HepG2 (cell line): ENCODE results near the gene KCNMA1. TPM values are rescaled to one million over a fixed set of nuclear protein-coding genes. Genes with fewer than 3 reads are reported as not detected.

Source experiments
- ATAC-seq: fragments of 200-7000 bp; cut with Tn5 transposase; 3 replicates; pipeline ENCODE4 v1.9.1; 2020; ENCODE audit warnings: mild to moderate bottlenecking, moderate library complexity
- BruUV-seq: library from RNA; stranded (reverse); fragments of 400-500 nt; replicated peaks from 2 replicates; lab custom pipeline; 2021; lab: Mats Ljungman, UMichigan
- CTCF ChIA-PET: fragments of 300-600 bp; formaldehyde crosslinking; extraction: SDS; loops from one replicate; lab custom pipeline; 2021; ENCODE audit warnings: low total read pairs, inconsistent platforms, low intra/inter-chr PET ratio; lab: Yijun Ruan, JAX
- POLR2A ChIA-PET: fragments of 350-600 bp; sonication (Branson Sonifier 250); formaldehyde crosslinking; loops from one replicate; lab custom pipeline; 2020; ENCODE audit warnings: antibody characterized with exemption, inconsistent platforms; lab: Yijun Ruan, JAX
- DNase-seq: peaks from one replicate; pipeline ENCODE4 v3.0.0-alpha.2; 2015; ENCODE audit warnings: low spot score
- FAIRE-seq: peaks from 3 replicates; lab custom pipeline; 2011; peaks lifted over from hg19 to GRCh38; lab: Jason Lieb, UNC
- H2AFZ ChIP-seq: one replicate; pipeline ENCODE4 v1.6.1; 2011; ENCODE audit warnings: low read length, inconsistent platforms
- H3K27ac ChIP-seq: fragments of 300-600 bp; 3 replicates; pipeline ENCODE4 v1.8.0; 2011; ENCODE audit warnings: mixed run types, mild to moderate bottlenecking, mixed read lengths, low read length, inconsistent platforms; ENCODE audit not compliant: insufficient read depth; ENCODE audit errors: extremely low read length
- H3K27me3 ChIP-seq, 2 experiments: fragments of 200-600 bp in 1 of 2; 2 replicates in 1 of 2; 3 replicates in 1 of 2; pipeline versions ENCODE4 v1.6.0 to v1.8.0; 2011; ENCODE audit warnings: low read length in 2 of 2, mild to moderate bottlenecking in 2 of 2, moderate library complexity in 2 of 2, inconsistent platforms in 1 of 2; ENCODE audit not compliant: insufficient read depth in 2 of 2, control insufficient read depth in 1 of 2
- H3K36me3 ChIP-seq, 2 experiments: fragments of 200-600 bp in 1 of 2; replicated peaks in 1 of 2; 2 replicates in 1 of 2; 3 replicates in 1 of 2; pipeline versions ENCODE4 v1.5.1 to v1.8.0; 2011; ENCODE audit warnings: low read length in 2 of 2, inconsistent platforms in 1 of 2; ENCODE audit not compliant: insufficient read depth in 2 of 2, control insufficient read depth in 1 of 2
- H3K4me1 ChIP-seq: 2 replicates; pipeline ENCODE4 v1.5.1; 2012; ENCODE audit warnings: low read length, inconsistent platforms; ENCODE audit not compliant: insufficient read depth
- H3K4me2 ChIP-seq: 2 replicates; pipeline ENCODE4 v1.6.0; 2011; ENCODE audit warnings: low read depth, low read length, inconsistent platforms
- H3K4me3 ChIP-seq, 3 experiments: fragments of 200-600 bp in 1 of 3; sonication (generic), shearing (Covaris generic) in 1 of 3; replicated peaks in 1 of 3; 2 replicates each; pipeline ENCODE4 v1.5.1; 2011 to 2016; ENCODE audit warnings: low read length in 3 of 3, inconsistent platforms in 2 of 3, low read depth in 2 of 3, mild to moderate bottlenecking in 2 of 3, control low read depth in 1 of 3, mixed read lengths in 1 of 3; ENCODE audit not compliant: insufficient read depth in 1 of 3
- H3K79me2 ChIP-seq: one replicate; pipeline ENCODE4 v1.6.1; 2011; ENCODE audit warnings: low read length, inconsistent platforms; ENCODE audit not compliant: insufficient read depth
- H3K9ac ChIP-seq: 2 replicates; pipeline ENCODE4 v1.6.0; 2011; ENCODE audit warnings: mild to moderate bottlenecking, low read depth, low read length, inconsistent platforms; ENCODE audit not compliant: insufficient read depth
- H3K9me3 ChIP-seq: 2 replicates; pipeline ENCODE4 v1.5.1; 2012; ENCODE audit warnings: mild to moderate bottlenecking, low read length
- H4K20me1 ChIP-seq: 2 replicates; pipeline ENCODE4 v1.6.0; 2011; ENCODE audit warnings: inconsistent platforms, mild to moderate bottlenecking, low read length, moderate library complexity; ENCODE audit not compliant: insufficient read depth
- HNRNPUL1 ChIP-seq: fragments of 200-400 bp; formaldehyde crosslinking; IDR thresholded peaks from 2 replicates; pipeline ENCODE4 v1.6.1; 2017; ENCODE audit warnings: low read depth, mild to moderate bottlenecking, low read length, moderate library complexity
- KDM1A ChIP-seq: IDR thresholded peaks from 2 replicates; pipeline ENCODE4 v1.6.1; 2016; ENCODE audit warnings: missing compliant biosample characterization
- NR2F1 ChIP-seq, 2 experiments: fragments of 450-650 bp in 1 of 2; formaldehyde crosslinking in 1 of 2; IDR thresholded peaks; 2 replicates each; pipeline versions ENCODE4 v1.5.0 to v1.6.1; 2016 to 2020; ENCODE audit warnings: mild to moderate bottlenecking in 1 of 2, missing compliant biosample characterization in 1 of 2, missing genetic modification reagents in 1 of 2, moderate library complexity in 1 of 2
- POLR2A ChIP-seq, 2 experiments: IDR thresholded peaks; 2 replicates each; pipeline ENCODE4 v1.6.1; 2011; ENCODE audit warnings: low read depth in 2 of 2, low read length in 2 of 2, mild to moderate bottlenecking in 1 of 2, moderate library complexity in 1 of 2; ENCODE audit not compliant: insufficient read depth in 1 of 2
- SOX5 ChIP-seq: IDR thresholded peaks from 2 replicates; pipeline ENCODE4 v1.6.1; 2016; ENCODE audit warnings: borderline replicate concordance
- WIZ ChIP-seq: sonication (generic); formaldehyde crosslinking; IDR thresholded peaks from 2 replicates; pipeline ENCODE4 v1.5.1; 2020; ENCODE audit warnings: mild to moderate bottlenecking, missing genetic modification reagents
- YEATS4 ChIP-seq: sonication (generic); formaldehyde crosslinking; IDR thresholded peaks from 2 replicates; pipeline ENCODE4 v1.4.0; 2020; ENCODE audit warnings: missing genetic modification reagents, borderline replicate concordance
- ZIK1 ChIP-seq: sonication (generic); formaldehyde crosslinking; IDR thresholded peaks from 2 replicates; pipeline ENCODE4 v1.5.0; 2020; ENCODE audit warnings: mild to moderate bottlenecking, low read depth, missing genetic modification reagents, borderline replicate concordance
- ZNF24 ChIP-seq: fragments of 450-650 bp; IDR thresholded peaks from 2 replicates; pipeline ENCODE4 v1.6.1; 2017; ENCODE audit warnings: antibody characterized with exemption, mild to moderate bottlenecking
- ZNF382 ChIP-seq: sonication (generic); formaldehyde crosslinking; IDR thresholded peaks from 2 replicates; pipeline ENCODE4 v1.5.0; 2020; ENCODE audit warnings: missing genetic modification reagents, mild to moderate bottlenecking, borderline replicate concordance
- ZNF75D ChIP-seq: sonication (generic); formaldehyde crosslinking; IDR thresholded peaks from 2 replicates; pipeline ENCODE4 v1.8.1; 2023; ENCODE audit warnings: missing genetic modification reagents, mild to moderate bottlenecking, borderline replicate concordance
- WGBS: methylation state at CpG from one replicate; pipeline ENCODE4 v1.1.6; 2017; ENCODE audit warnings: low lambda C conversion rate; 5-methylcytosine and 5-hydroxymethylcytosine counted together
- in situ Hi-C: cut with HindIII; loops from 2 replicates; pipeline ENCODE4 v1.10.0; 2017; ENCODE audit warnings: low pct_unique_long_range_greater_than_20kb; ENCODE audit not compliant: extremely low pct_ligation_motif_present
- intact Hi-C: fragments of 100-400 bp; cut with micrococcal nuclease; formaldehyde crosslinking; loops from one replicate; pipeline ENCODE4 v1.10.0; 2022; ENCODE audit not compliant: unreplicated experiment
- polyA plus RNA-seq, 8 experiments: library from polyadenylated mRNA; depleted of rRNA in 3 of 8; stranded (reverse) in 7 of 8; unstranded in 1 of 8; fragments of >200 nt; fragmentation: Illumina TruSeq in 4 of 8; extraction: Trizol in 4 of 8; gene quantifications; 2 replicates each; pipeline versions ENCODE4 v1.2.1 to v1.2.3, GENCODE V29; 2011 to 2016; ENCODE audit warnings: low read depth in 4 of 8, missing spikeins in 1 of 8, mixed read lengths in 1 of 8; ENCODE audit not compliant: insufficient read depth in 1 of 8
- total RNA-seq, 5 experiments: library from RNA; depleted of rRNA; stranded (reverse); fragments of >200 nt; fragmentation: Illumina TruSeq; extraction: Trizol; gene quantifications; 2 replicates each; pipeline ENCODE4 v1.2.3, GENCODE V29; 2016; ENCODE audit warnings: low read depth in 1 of 5
- TF ChIP-seq, protein P1 (sequence below): sonication (generic); formaldehyde crosslinking; conservative IDR thresholded peaks from 2 replicates; pipeline ENCODE4 v1.4.0; 2020; ENCODE audit warnings: mild to moderate bottlenecking, missing genetic modification reagents, moderate library complexity
- TF ChIP-seq, protein P2 (sequence below): sonication (generic); formaldehyde crosslinking; IDR thresholded peaks from 2 replicates; pipeline ENCODE4 v1.5.0; 2020; ENCODE audit warnings: missing genetic modification reagents
- TF ChIP-seq, protein P3 (sequence below): IDR thresholded peaks from 2 replicates; pipeline ENCODE4 v1.6.1; 2016; ENCODE audit warnings: missing compliant biosample characterization, missing genetic modification reagents, borderline replicate concordance

Gene KCNMA1
- total and polyA plus RNA-seq, 2 of the 13 experiments (the other 11 are each of a cell fraction or from before 2014, with no cell fraction given), result 0.02 TPM; not detected in 1

GRCh38 chr10:77188000-77188395 is 449.6 kb downstream of the KCNMA1 start:
- DNase-seq (no peak), ATAC-seq (no peak), FAIRE-seq (no peak)
- no peak overlapping the region for H3K4me3 ChIP-seq
- TF ChIP-seq WIZ (no peak), ZNF75D (CRISPR knock-in tag) (no peak)
- no peaks in the 10 kb centered on the region; a peak in 1 of 5 replicates for H3K27me3 ChIP-seq
- H3K27ac ChIP-seq, result no peak overlapping the region
- intact Hi-C loops (no loop called here), in situ Hi-C loops (no loop called here)
- no peaks in the 10 kb centered on the region for H3K36me3 ChIP-seq
- ChIA-PET CTCF (no interaction called here), POLR2A (no interaction called here)
- no peaks in the 10 kb centered on the region for H3K9me3 ChIP-seq
- no peaks in the 10 kb centered on the region for H3K79me2 ChIP-seq
- no peaks in the 10 kb centered on the region for H3K4me1 ChIP-seq
- no peaks in the 10 kb centered on the region for H4K20me1 ChIP-seq
- no peak overlapping the region for H2AFZ ChIP-seq
- no peak overlapping the region for H3K9ac ChIP-seq
- 4% methylated on average over 1 of the region's 1 CpG for WGBS
- H3K4me2 ChIP-seq, result no peak overlapping the region
- no TSS peak for BruUV-seq

DNA sequence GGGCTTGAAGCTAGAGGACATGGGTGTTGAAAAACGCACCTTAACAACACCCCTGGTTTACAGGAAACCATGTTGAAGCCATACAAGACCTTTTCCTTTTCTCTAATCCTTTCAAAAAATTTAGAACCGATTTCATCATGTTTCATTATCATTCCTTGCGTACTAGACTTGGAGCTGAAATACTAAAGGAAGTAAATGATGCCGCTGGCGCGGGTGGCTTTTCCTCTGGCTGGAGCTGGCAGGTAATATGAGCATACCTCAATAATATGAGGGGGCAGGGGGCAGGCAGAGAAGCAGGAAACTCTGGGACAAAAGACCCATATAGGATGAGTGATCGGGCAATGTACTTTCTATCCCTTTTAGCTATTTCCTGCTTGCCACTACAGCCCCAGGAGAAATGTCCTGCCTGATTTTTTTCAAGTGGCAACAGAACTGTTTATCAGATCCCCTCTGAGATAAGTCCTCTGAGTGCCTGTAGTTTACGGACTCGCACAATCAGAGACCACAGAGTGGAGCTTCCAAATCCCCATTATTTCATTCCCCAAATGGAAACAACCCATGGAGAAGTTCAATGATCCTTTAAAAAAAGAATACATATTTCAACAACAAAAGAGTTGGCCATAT is 450.1 kb downstream of the KCNMA1 start:
- Histone ChIP-seq H3K4me2 (no peak overlapping the region), H3K27me3 (no peaks in the 10 kb centered on the region; a peak in 1 of 5 replicates), H3K36me3 (no peaks in the 10 kb centered on the region), H3K27ac (no peak overlapping the region), H4K20me1 (no peaks in the 10 kb centered on the region), H2AFZ (no peak overlapping the region), H3K4me3 (no peak overlapping the region), H3K9ac (no peak overlapping the region), H3K79me2 (no peaks in the 10 kb centered on the region), H3K9me3 (no peaks in the 10 kb centered on the region), H3K4me1 (no peaks in the 10 kb centered on the region)
- no peak for ATAC-seq
- 29% methylated on average over 9 of the region's 9 CpGs for WGBS
- in situ Hi-C loops (no loop called here), intact Hi-C loops (no loop called here)
- DNase-seq, result no peak
- FAIRE-seq, result no peak
- ChIA-PET POLR2A (no interaction called here), CTCF (no interaction called here)
- BruUV-seq, result no TSS peak
- TF ChIP-seq, protein P1, sequence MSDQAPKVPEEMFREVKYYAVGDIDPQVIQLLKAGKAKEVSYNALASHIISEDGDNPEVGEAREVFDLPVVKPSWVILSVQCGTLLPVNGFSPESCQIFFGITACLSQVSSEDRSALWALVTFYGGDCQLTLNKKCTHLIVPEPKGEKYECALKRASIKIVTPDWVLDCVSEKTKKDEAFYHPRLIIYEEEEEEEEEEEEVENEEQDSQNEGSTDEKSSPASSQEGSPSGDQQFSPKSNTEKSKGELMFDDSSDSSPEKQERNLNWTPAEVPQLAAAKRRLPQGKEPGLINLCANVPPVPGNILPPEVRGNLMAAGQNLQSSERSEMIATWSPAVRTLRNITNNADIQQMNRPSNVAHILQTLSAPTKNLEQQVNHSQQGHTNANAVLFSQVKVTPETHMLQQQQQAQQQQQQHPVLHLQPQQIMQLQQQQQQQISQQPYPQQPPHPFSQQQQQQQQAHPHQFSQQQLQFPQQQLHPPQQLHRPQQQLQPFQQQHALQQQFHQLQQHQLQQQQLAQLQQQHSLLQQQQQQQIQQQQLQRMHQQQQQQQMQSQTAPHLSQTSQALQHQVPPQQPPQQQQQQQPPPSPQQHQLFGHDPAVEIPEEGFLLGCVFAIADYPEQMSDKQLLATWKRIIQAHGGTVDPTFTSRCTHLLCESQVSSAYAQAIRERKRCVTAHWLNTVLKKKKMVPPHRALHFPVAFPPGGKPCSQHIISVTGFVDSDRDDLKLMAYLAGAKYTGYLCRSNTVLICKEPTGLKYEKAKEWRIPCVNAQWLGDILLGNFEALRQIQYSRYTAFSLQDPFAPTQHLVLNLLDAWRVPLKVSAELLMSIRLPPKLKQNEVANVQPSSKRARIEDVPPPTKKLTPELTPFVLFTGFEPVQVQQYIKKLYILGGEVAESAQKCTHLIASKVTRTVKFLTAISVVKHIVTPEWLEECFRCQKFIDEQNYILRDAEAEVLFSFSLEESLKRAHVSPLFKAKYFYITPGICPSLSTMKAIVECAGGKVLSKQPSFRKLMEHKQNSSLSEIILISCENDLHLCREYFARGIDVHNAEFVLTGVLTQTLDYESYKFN (CRISPR knock-in tag), result no peak
- TF ChIP-seq ZNF382 (no peak), KDM1A (no peak), ZNF24 (no peak), SOX5 (CRISPR knock-in tag) (no peak), HNRNPUL1 (no peak), ZIK1 (no peak), POLR2A (IDR thresholded peaks at IDR 0.05; ENCODE audit: insufficient read depth in 1 of 2, low read depth in 2 of 2, low read length in 2 of 2) (no peak), NR2F1 (CRISPR knock-in tag; IDR thresholded peaks at IDR 0.05) (no peak), YEATS4 (CRISPR knock-in tag) (no peak)
- TF ChIP-seq, protein P2, sequence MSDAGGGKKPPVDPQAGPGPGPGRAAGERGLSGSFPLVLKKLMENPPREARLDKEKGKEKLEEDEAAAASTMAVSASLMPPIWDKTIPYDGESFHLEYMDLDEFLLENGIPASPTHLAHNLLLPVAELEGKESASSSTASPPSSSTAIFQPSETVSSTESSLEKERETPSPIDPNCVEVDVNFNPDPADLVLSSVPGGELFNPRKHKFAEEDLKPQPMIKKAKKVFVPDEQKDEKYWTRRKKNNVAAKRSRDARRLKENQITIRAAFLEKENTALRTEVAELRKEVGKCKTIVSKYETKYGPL, result no peak
- TF ChIP-seq, protein P3, sequence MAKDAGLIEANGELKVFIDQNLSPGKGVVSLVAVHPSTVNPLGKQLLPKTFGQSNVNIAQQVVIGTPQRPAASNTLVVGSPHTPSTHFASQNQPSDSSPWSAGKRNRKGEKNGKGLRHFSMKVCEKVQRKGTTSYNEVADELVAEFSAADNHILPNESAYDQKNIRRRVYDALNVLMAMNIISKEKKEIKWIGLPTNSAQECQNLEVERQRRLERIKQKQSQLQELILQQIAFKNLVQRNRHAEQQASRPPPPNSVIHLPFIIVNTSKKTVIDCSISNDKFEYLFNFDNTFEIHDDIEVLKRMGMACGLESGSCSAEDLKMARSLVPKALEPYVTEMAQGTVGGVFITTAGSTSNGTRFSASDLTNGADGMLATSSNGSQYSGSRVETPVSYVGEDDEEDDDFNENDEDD, result no peak
